Measurements from ENCODE around the gene FASTKD3.
A peak's percentile ranks its signal among the peaks of the same experiment; 100 is the strongest.

Gene FASTKD3

GRCh38 chr5:7848296-7848695 is 20.5 kb downstream of the FASTKD3 start:
- ATAC-seq: no peak

GRCh38 chr5:7846327-7846726 is 22.5 kb downstream of the FASTKD3 start:
- no peak for ATAC-seq

GRCh38 chr5:7845557-7845956 is 23.3 kb downstream of the FASTKD3 start:
- no peak for ATAC-seq

- no peak for ATAC-seq
Measured at GRCh38 chr5:7844901-7845300, 23.9 kb downstream of the FASTKD3 start.

GRCh38 chr5:7842531-7842930 is 26.3 kb downstream of the FASTKD3 start:
- no peak for ATAC-seq

- no peak for ATAC-seq
Measured at GRCh38 chr5:7837403-7837802, 31.4 kb downstream of the FASTKD3 start.

GRCh38 chr5:7834982-7835381 is 33.8 kb downstream of the FASTKD3 start:
- no peak for ATAC-seq

GRCh38 chr5:7828269-7828668 is 40.6 kb downstream of the FASTKD3 start:
- no peak for ATAC-seq

- ATAC-seq: no peak
Measured at GRCh38 chr5:7827610-7828009, 41.2 kb downstream of the FASTKD3 start.

GRCh38 chr5:7825630-7826029 is 43.2 kb downstream of the FASTKD3 start:
- ATAC-seq: no peak

GRCh38 chr5:7824995-7825394 is 43.8 kb downstream of the FASTKD3 start:
- ATAC-seq: no peak

- ATAC-seq: no peak
Measured at GRCh38 chr5:7823594-7823993, 45.2 kb downstream of the FASTKD3 start.

GRCh38 chr5:7822449-7822848 is 46.4 kb downstream of the FASTKD3 start:
- no peak for ATAC-seq

- ATAC-seq: no peak
Measured at GRCh38 chr5:7816535-7816901, 52.3 kb downstream of the FASTKD3 start.

- ATAC-seq: peak; percentile 41 to 60
Measured at GRCh38 chr5:7815892-7816534, 52.8 kb downstream of the FASTKD3 start.

- no peak for ATAC-seq
Measured at GRCh38 chr5:7814816-7815215, 54.0 kb downstream of the FASTKD3 start.

- no peak for ATAC-seq
Measured at GRCh38 chr5:7813576-7813975, 55.3 kb downstream of the FASTKD3 start.

- no peak for ATAC-seq
Measured at GRCh38 chr5:7813007-7813406, 55.8 kb downstream of the FASTKD3 start.

- no peak for ATAC-seq
Measured at GRCh38 chr5:7811715-7812114, 57.1 kb downstream of the FASTKD3 start.
